ENCODE measurements around the gene CRB1.
"Not testable (repeated sequence)": the region's sequence is repeated elsewhere in the genome, so short reads cannot be mapped to it uniquely, and the experiment has no call there.

CRB1 gene

DNA sequence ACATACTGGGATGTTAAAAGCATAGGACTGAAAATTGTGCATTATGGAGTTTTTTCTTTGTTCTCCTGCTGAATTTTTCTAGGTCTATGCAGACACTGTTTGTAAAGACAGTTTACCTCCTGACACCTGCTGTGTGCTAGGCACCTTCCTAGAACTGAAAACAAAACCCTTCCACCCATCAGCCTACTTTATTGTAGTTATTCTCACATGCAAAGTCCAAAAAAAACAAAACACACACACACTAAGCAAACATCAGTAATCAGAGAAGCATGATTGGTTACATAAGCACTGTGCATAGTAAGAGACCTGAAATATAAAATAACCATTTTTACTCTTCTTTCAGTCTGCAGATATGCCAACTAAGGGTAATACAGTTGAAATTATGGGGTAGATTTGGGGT is 195.1 kb downstream of the CRB1 start:
- DNase-seq (ENCODE audit: low read depth in 2 of 2): no peak

DNA sequence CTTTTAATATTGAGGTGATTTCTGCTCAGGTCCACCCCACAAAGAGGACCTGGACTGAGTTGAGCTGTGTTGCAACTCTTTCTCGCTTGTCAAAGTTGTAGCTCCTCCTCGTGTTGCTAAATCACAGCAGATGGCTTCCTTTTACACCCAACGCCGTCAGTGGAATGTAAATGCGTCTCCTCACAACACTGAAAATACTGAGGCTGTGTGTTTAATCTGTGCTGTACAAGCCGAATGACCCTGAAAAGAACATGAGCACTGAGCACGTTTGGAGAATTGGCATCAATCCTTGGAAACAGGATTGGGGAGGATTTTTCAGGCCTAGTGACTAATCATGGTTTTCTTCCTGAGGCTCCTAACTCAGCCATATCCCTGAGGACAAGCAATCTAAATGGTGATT is 196.0 kb downstream of the CRB1 start:
- no peak for DNase-seq (ENCODE audit: low read depth in 2 of 2)

DNA sequence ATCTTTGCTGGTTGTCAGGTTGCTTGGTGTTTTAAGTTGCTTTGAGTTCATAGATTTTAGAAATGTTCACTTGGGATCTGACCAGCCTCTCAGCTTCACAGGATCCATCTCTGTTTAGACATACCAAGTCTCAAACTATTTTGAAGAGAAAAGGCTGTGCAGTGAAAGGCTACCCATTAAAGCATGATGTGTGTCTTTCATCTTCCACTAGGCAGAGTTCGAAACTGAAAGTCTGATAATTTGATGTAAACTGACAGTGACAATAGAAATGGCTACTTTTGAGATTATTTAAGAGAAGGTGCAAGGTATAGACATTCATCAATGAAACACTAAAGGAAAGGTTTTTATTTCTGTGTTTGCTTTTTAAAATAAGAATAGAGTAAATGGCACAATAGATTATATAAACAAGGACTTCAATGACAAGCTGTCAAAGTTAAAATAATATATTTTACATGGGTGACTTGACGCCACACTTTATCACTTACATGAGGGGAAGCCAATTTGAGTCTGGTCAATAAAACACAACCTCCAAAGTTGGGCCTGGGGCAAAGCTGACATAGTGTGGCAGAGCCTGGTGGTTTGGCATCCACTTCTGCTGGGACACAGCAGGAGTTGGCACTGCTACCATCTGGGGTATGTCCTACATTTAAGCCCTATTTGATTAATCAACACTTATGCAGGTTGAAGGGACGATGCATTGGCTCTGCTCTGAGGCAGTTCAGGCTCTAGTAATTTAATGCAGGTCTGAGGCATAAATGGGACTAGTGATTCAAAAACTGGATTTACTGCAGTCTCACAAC is 197.7 kb downstream of the CRB1 start:
- no peak for DNase-seq (ENCODE audit: low read depth in 2 of 2)

DNA sequence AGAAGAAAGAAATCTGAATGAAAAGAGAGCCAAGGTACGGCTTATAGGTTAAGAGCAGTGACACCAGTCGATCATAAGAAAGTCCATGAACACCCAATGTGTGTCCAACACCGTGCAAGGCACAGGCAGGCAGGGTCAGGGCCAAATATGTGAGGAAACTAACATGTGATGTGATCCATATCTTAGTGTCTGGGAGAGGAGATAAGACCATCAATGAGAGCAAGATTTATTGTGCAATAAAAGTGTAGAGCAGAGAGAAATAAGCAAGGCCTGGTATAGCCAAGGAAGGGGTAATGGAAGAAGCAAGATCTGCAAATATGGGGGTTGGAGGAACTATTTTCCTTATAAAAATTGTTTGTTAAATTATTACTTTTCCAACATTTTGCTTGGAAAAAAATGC is 198.8 kb downstream of the CRB1 start:
- DNase-seq (ENCODE audit: low read depth in 2 of 2): no peak

- no peak for DNase-seq (ENCODE audit: low read depth in 2 of 2)
Observed at GRCh38 chr1:197467881-197468280, 199.8 kb downstream of the CRB1 start.

- DNase-seq (ENCODE audit: low read depth in 2 of 2): no peak
Observed at GRCh38 chr1:197468543-197469175, 200.6 kb downstream of the CRB1 start.

DNA sequence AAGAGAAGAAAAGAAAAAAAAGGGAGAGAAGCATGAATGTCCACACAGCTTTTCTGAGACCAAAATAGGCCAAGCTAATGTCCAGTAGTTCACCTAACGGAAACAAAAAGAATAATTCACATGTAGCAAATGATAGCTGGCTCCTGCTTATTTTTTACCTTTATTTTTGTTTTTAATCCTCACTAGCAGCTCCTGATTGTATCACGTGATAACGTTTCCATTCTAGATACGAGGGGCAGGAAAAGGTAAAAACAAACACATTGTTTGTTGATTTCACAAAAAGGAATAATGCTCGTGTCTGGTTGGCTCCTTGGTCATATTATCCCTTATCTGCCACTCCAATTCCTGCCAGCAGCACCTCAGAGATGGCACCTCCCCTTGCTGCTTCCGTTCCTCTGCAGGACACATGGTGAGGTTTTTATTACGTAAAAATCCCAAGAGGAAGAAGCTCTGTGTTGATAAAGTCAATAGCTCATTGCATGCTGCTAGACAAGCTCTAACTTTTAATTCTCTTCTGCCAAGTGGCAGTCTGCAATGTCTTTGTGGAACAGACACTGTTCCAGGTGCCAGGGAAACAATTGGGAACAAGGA is 201.7 kb downstream of the CRB1 start:
- DNase-seq (ENCODE audit: low read depth in 2 of 2): no peak

DNA sequence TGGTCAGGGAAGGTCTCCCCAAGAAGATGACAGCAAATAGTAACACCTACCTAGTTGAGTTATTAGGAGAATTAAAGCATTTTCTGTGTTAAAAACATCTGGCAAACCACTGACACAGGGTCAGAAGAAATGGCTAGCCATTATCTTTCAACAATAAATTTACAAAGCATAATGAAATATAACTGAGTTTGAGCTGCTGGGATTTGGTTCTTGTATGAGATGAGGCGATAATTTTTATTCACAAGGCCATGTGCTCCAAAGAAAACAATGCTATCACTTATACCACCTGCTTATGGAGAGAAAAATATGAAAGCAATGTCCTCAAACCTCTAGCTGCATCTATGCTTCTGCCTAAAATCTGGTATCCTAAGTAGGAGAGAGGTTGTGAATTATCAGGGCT is 202.3 kb downstream of the CRB1 start:
- no peak for DNase-seq (ENCODE audit: low read depth in 2 of 2)

- no peak for DNase-seq (ENCODE audit: low read depth in 2 of 2)
Observed at GRCh38 chr1:197471248-197471985, 203.4 kb downstream of the CRB1 start.

- DNase-seq (ENCODE audit: low read depth in 2 of 2): no peak
Observed at GRCh38 chr1:197472141-197472540, 204.1 kb downstream of the CRB1 start.

GRCh38 chr1:197480446-197480845 is 212.4 kb downstream of the CRB1 start:
- DNase-seq (ENCODE audit: low read depth in 2 of 2): no peak

DNA sequence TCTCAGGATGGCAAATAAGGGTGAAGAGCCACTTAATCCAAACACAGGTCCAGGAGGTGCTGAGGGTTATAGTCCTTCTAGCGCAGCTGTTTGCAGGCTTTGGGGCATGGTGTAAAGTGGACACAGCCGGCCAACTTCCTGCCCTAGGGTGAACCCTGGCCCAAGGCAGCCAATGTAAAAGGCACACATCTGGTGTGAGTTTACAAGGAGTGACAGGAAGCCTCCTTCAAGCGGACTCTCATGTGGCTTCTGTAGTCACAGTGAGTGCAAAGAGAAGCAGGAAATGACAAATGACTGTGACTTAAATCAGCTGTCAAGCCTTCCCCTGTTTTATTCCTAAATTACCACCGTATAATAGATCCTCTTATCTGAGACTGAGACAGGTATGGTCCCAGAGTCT is 213.0 kb downstream of the CRB1 start:
- DNase-seq (ENCODE audit: low read depth in 2 of 2): peak in 1 of 2 donors; percentile 1

DNA sequence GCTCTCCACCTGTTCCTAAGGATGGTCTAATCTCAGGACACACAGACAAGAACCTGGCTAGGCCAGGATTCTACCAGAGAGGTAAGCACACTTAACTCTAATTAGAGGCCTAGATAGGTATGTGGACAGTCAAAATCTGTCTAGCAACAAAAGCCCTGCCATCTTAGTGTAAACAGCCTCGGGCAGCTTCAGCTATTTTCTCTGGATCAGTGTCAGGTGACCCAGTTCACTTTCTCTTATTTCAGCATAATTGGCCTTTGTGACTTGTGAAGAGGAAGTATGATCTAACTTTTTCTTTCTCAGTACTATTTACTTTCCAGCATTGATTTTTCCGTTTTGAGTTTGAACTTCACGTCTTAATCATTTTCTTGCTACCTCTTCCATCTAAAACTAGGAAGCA is 217.7 kb downstream of the CRB1 start:
- no peak for DNase-seq (ENCODE audit: low read depth in 2 of 2)

GRCh38 chr1:197486946-197487345 is 218.9 kb downstream of the CRB1 start:
- DNase-seq (ENCODE audit: low read depth in 2 of 2): no peak

- not testable (repeated sequence) for DNase-seq (ENCODE audit: low read depth in 2 of 2)
Observed at GRCh38 chr1:197491505-197491904, 223.5 kb downstream of the CRB1 start.

DNA sequence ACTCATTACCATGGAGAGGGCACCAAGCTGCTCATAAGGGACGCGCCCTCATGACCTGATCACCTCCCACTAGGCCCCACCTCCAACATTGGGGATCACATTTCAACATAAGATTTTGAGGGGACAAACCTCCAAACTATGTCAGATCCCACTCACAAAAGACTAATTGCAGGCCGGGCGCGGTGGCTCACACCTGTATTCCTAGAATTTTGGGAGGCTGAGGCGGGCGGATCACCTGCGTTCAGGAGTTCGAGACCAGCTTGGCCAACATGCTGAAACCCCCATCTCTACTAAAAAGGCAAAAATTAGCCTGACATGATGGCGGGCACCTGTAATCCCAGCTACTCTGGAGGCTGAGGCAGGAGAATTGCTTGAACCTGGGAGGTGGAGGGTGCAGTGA is 228.7 kb downstream of the CRB1 start:
- DNase-seq (ENCODE audit: low read depth in 2 of 2): no peak

- no peak for DNase-seq (ENCODE audit: low read depth in 2 of 2)
Observed at GRCh38 chr1:197510691-197511378, 242.8 kb downstream of the CRB1 start.

GRCh38 chr1:197515421-197515820 is 247.4 kb downstream of the CRB1 start:
- no peak for DNase-seq (ENCODE audit: low read depth in 2 of 2)

DNA sequence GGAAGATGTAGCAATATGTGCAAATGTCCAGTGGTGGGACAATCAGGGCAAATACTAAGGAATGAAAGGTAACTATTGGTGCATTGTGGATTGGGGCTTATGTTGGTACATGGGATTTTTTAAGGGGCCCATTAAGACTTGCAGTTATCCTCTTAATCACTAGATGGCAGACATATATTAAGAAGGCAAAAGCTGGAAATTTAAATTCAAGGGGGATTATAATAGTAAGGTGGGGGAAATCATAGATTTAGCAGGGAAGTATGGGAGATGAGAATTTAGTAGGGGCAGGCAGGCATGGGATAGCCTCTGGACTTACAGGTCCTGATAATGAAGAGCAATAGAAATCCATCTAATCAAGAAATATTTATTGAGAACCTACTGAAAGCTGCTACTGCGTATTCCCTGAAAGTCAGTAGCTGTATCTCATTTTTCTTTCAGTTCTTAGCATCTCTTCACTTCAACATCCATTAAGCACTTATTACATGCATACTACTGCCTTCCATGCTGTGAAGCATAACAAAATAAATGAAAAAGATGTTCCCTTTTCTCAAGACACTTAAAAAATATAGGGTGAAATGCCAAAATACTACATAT is 251.8 kb downstream of the CRB1 start:
- no peak for DNase-seq (ENCODE audit: low read depth in 2 of 2)

- no peak for DNase-seq (ENCODE audit: low read depth in 2 of 2)
Observed at GRCh38 chr1:197521118-197521739, 253.2 kb downstream of the CRB1 start.

All from stimulated activated CD8-positive, alpha-beta memory T cell treated with anti-CD3 and anti-CD28 coated beads, Interleukin-15, amount 100 ng/mL, for 48 hours (primary cell).